Upper lobe of left lung (tissue), 6 donors: ENCODE measurements around the gene PLXNB2. TPM values are rescaled to one million over a fixed set of nuclear protein-coding genes. Genes with fewer than 3 reads are reported as not detected.
A peak's percentile ranks its signal among the peaks of the same experiment; 100 is the strongest.

Source experiments
- ATAC-seq, 2 donors: fragments of 200-7000 bp; cut with Tn5 transposase; one replicate each; pipeline ENCODE4 v1.9.1; 2022; ENCODE audit warnings: mild to moderate bottlenecking in 2 of 2, moderate library complexity in 2 of 2; ENCODE audit not compliant: low FRiP score in 2 of 2
- DNase-seq, 2 donors: peaks; one replicate each; pipeline ENCODE4 v3.0.0-alpha.2; 2019 to 2020
- H3K27ac ChIP-seq, 4 donors: fragments of 200-600 bp; sonication (generic); one replicate each; pipeline ENCODE4 v1.5.1; 2016 to 2019
- H3K27me3 ChIP-seq, 4 donors: fragments of 200-600 bp; sonication (generic); one replicate each; pipeline ENCODE4 v1.5.1; 2017 to 2019
- H3K36me3 ChIP-seq, 4 donors: fragments of 200-600 bp; sonication (generic); one replicate each; pipeline ENCODE4 v1.5.1; 2016 to 2019
- H3K4me1 ChIP-seq, 4 donors: fragments of 200-600 bp; sonication (generic); one replicate each; pipeline ENCODE4 v1.5.1; 2018 to 2019
- H3K4me3 ChIP-seq, 4 donors: fragments of 200-600 bp; sonication (generic); one replicate each; pipeline ENCODE4 v1.5.1; 2017 to 2019; ENCODE audit warnings: mild to moderate bottlenecking in 2 of 4, moderate library complexity in 1 of 4
- H3K9me3 ChIP-seq, 4 donors: fragments of 200-600 bp; sonication (generic); one replicate each; pipeline ENCODE4 v1.5.1; 2018 to 2019
- EP300 ChIP-seq, 4 donors: sonication (generic); formaldehyde crosslinking; IDR thresholded peaks; one replicate each; pipeline ENCODE4 v1.5.1; 2017; ENCODE audit warnings: antibody characterized with exemption in 4 of 4, control low read depth in 2 of 4
- POLR2A ChIP-seq, 4 donors: fragments of 450-650 bp; IDR thresholded peaks; one replicate each; pipeline ENCODE4 v1.5.1; 2016 to 2017; ENCODE audit warnings: antibody characterized with exemption in 4 of 4, mild to moderate bottlenecking in 2 of 4
- POLR2AphosphoS5 ChIP-seq, 2 donors: sonication (generic); formaldehyde crosslinking; IDR thresholded peaks; one replicate each; pipeline ENCODE4 v1.5.1; 2017; ENCODE audit warnings: antibody characterized with exemption in 2 of 2
- WGBS, 2 donors: methylation state at CpG; one replicate each; pipeline ENCODE4 v1.1.5; 2017 to 2018; 5-methylcytosine and 5-hydroxymethylcytosine counted together
- total RNA-seq, 6 donors: library from RNA; depleted of rRNA in 4 of 6; stranded (reverse); fragments of >200 nt in 4 of 6; gene quantifications; one replicate each; pipeline versions ENCODE4 v1.1.0 to v1.2.1, GENCODE V29; 2016 to 2021
- TF ChIP-seq, protein P1 (sequence below), 6 experiments: fragments of 450-650 bp in 4 of 6; fragments of 200-600 bp in 2 of 6; sonication (generic) in 2 of 6; IDR thresholded peaks; one replicate each; pipeline ENCODE4 v1.5.1; 2016 to 2019; ENCODE audit warnings: antibody characterized with exemption in 6 of 6
- donor health status: DM: no; HTN: no; CAD: no; lungs with moderate emphysema.
- donor health status: DM: no; HTN: yes; CAD: no; lungs with severe emphysema.

The PLXNB2 gene
- total RNA-seq, 6 donors from 2014 or later = 218 to 407 (median 313) TPM

DNA sequence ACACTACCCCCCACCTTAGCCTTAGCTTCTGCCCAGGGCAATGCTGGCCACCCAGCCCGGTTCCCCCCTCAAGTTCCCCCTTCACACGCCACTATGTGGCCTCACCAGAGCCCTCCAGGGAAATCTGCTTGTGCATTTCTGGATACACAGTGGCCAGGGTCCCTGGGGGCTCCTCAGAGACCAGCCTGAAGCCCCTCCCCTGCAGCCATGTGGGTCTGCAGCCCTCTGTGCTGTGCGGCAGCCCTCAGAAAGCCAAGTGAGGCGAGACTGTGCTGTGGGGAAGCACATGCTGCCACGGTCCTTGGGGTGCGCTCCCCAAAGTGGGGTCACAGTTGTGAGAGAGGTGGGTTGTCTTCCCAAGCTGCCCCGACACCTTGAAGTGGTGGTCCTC lies 2.1 kb upstream of the PLXNB2 start:
- Histone ChIP-seq H3K9me3 (no peaks in the 10 kb centered on the region), H3K27me3 (no peaks in the 10 kb centered on the region), H3K36me3 (peaks cover 0 to 3% (median 0%) of the 10 kb centered on the region in 4 donors), H3K4me3 (no peak overlapping the region), H3K27ac (peak overlapping the region; percentile 83 to 95 (median 94)), H3K4me1 (peaks cover 42 to 62% (median 53%) of the 10 kb centered on the region in 4 donors)
- no peak for TF ChIP-seq POLR2A (IDR thresholded peaks at IDR 0.05)
- TF ChIP-seq EP300 (IDR thresholded peaks at IDR 0.05) = no peak
- no peak for TF ChIP-seq POLR2AphosphoS5 (IDR thresholded peaks at IDR 0.05)
- TF ChIP-seq, protein P1, sequence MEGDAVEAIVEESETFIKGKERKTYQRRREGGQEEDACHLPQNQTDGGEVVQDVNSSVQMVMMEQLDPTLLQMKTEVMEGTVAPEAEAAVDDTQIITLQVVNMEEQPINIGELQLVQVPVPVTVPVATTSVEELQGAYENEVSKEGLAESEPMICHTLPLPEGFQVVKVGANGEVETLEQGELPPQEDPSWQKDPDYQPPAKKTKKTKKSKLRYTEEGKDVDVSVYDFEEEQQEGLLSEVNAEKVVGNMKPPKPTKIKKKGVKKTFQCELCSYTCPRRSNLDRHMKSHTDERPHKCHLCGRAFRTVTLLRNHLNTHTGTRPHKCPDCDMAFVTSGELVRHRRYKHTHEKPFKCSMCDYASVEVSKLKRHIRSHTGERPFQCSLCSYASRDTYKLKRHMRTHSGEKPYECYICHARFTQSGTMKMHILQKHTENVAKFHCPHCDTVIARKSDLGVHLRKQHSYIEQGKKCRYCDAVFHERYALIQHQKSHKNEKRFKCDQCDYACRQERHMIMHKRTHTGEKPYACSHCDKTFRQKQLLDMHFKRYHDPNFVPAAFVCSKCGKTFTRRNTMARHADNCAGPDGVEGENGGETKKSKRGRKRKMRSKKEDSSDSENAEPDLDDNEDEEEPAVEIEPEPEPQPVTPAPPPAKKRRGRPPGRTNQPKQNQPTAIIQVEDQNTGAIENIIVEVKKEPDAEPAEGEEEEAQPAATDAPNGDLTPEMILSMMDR (IDR thresholded peaks at IDR 0.05) = no peak
- ATAC-seq (no peak), DNase-seq (peak in 1 of 2 donors; percentile 46)
- 82 to 90% methylated on average over 5 to 7 of the region's 7 CpGs for WGBS, 2 donors

DNA sequence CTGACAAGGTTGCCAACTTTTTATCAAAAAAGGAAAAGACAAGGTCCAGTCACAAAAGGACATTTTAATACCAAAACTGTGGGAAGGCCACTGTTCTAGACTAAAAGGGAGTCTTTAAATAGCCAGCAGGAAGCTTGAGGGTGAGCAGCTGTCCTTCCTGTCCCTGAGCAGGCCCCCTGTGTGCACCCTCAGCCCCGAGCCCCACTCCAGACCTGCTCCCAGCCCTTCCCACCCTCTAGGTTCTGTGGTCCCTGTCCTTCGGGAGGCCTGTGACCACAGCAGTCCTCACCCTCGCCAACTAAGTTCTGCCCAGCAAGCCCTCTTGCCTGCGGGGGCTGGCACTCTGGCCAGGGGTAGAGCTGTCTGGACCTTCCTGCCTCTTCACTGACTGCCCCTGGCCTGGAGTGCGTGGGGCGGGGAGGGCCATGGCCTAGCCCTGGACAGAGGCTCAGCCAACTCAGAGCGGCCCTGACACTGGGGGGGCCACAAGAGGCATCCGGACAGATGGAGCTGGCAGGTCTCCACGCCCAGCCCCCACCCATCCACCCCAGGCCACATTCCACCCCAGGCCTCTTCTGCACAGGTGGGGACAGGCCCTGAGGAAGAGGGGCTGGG lies 1.6 kb upstream of the PLXNB2 start:
- peak overlapping the region; percentile 83 to 95 (median 94) for H3K27ac ChIP-seq
- H3K4me3 ChIP-seq = no peak overlapping the region
- H3K9me3 ChIP-seq = no peaks in the 10 kb centered on the region
- H3K36me3 ChIP-seq = peaks cover 0 to 3% (median 0%) of the 10 kb centered on the region in 4 donors
- DNase-seq = peak in 1 of 2 donors; percentile 82
- WGBS, 2 donors = 32 to 54% methylated on average over 2 to 9 of the region's 9 CpGs
- TF ChIP-seq POLR2AphosphoS5 (IDR thresholded peaks at IDR 0.05) = no peak
- no peak for TF ChIP-seq EP300 (IDR thresholded peaks at IDR 0.05)
- TF ChIP-seq, protein P1 (IDR thresholded peaks at IDR 0.05) = no peak
- no peak for TF ChIP-seq POLR2A (IDR thresholded peaks at IDR 0.05)
- no peaks in the 10 kb centered on the region for H3K27me3 ChIP-seq
- H3K4me1 ChIP-seq = peaks cover 43 to 62% (median 53%) of the 10 kb centered on the region in 4 donors
- no peak for ATAC-seq

DNA sequence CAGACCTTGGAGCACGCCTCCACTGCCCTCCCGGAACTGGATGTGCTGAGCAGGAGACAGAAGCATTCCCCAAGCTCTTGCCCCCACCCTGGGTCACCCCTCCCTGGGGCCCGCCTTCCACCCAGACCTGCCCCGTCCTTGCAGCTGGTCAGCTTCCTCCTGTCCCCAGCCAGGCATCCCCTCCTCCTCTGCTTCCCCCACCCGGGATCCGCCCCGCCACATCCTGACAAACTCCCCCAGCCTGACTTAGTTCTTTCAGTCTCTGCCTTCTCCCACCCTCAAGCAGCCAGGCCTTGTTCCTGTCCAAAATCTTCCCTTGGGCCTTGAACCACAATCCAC lies 1.1 kb upstream of the PLXNB2 start:
- H3K27ac ChIP-seq = peak overlapping the region; percentile 83 to 95 (median 94)
- H3K4me3 ChIP-seq = no peak overlapping the region
- H3K4me1 ChIP-seq = peaks cover 43 to 62% (median 53%) of the 10 kb centered on the region in 4 donors
- 26 to 37% methylated on average over 5 to 6 of the region's 7 CpGs for WGBS, 2 donors
- H3K9me3 ChIP-seq = no peaks in the 10 kb centered on the region
- ATAC-seq = peak; percentile 12 to 38
- peaks cover 0 to 3% (median 0%) of the 10 kb centered on the region in 4 donors for H3K36me3 ChIP-seq
- TF ChIP-seq EP300 (IDR thresholded peaks at IDR 0.05) = no peak
- TF ChIP-seq POLR2AphosphoS5 (IDR thresholded peaks at IDR 0.05) = peak; percentile 51 to 66
- peak in 1 of 4 donors; percentile 64 for TF ChIP-seq POLR2A (IDR thresholded peaks at IDR 0.05)
- TF ChIP-seq, protein P1 (IDR thresholded peaks at IDR 0.05) = no peak
- peak; percentile 84 to 87 for DNase-seq
- H3K27me3 ChIP-seq = no peaks in the 10 kb centered on the region

DNA sequence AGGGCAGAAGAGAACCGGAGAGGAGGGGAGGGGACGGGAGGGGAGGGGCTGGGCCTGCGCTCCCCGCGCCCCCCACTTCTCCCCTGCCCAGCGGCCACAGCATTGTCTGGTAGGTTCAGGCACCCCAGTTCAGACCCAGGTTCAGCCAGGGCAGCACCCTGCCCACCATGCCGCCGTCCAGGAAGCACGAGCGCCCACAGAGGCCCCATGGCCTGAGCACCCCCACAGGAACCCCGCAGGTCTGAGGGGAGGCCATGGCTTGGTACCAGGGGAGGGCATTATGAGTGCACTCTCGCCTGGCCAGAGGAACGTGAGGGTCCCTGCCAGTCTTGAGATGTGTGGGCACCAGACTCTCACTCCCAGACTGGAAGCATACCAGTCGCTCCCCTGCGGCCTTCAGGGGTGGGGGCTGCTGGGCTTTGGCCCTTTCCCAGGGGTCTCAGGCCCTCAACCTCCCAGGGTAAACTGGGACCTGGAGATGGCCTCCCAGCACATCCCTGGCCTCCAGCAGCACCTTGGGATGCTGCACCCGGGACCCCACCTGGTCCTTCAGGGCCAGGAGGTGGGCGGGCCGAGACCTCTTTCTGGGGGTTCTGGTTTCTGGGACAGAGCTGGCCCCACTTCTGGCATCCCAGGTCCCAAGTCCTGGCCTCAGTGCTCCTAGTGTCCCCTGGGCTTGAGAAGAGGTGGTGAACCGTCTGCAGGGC lies 597 bp upstream of the PLXNB2 start:
- TF ChIP-seq EP300 (IDR thresholded peaks at IDR 0.05) (no peak), POLR2A (IDR thresholded peaks at IDR 0.05) (no peak), POLR2AphosphoS5 (IDR thresholded peaks at IDR 0.05) (no peak)
- TF ChIP-seq, protein P1 (IDR thresholded peaks at IDR 0.05) = no peak
- H3K4me3 ChIP-seq = peak overlapping the region in 2 of 4 donors; percentile 6 to 7
- no peaks in the 10 kb centered on the region for H3K9me3 ChIP-seq
- no peaks in the 10 kb centered on the region for H3K27me3 ChIP-seq
- peaks cover 0 to 3% (median 0%) of the 10 kb centered on the region in 4 donors for H3K36me3 ChIP-seq
- H3K27ac ChIP-seq = peak overlapping the region; percentile 83 to 95 (median 94)
- ATAC-seq (no peak), DNase-seq (peak in 1 of 2 donors; percentile 81)
- 31 to 63% methylated on average over 6 of the region's 19 CpGs for WGBS, 2 donors
- peaks cover 48 to 64% (median 57%) of the 10 kb centered on the region in 4 donors for H3K4me1 ChIP-seq
